WTC11 (cell line): ENCODE measurements around the gene NPAS3.

Experiments
- ELF4 ChIP-seq: sonication (generic); formaldehyde crosslinking; IDR thresholded peaks from 2 replicates; pipeline ENCODE4 v1.8.1; 2022; ENCODE audit warnings: low read depth, mild to moderate bottlenecking, moderate library complexity, missing genetic modification reagents
- FOXP1 ChIP-seq: sonication (generic); formaldehyde crosslinking; IDR thresholded peaks from 2 replicates; pipeline ENCODE4 v1.8.0; 2022; ENCODE audit warnings: missing genetic modification reagents, mild to moderate bottlenecking, moderate library complexity, borderline replicate concordance
- JAZF1 ChIP-seq: fragments of 250-450 bp; sonication (Bioruptor Pico); IDR thresholded peaks from 2 replicates; pipeline ENCODE4 v1.9.0; 2021; ENCODE audit warnings: moderate library complexity, mild to moderate bottlenecking, inconsistent platforms
- KAT7 ChIP-seq: sonication (generic); formaldehyde crosslinking; IDR thresholded peaks from 2 replicates; pipeline ENCODE4 v1.8.1; 2023; ENCODE audit warnings: missing genetic modification reagents, mild to moderate bottlenecking, borderline replicate concordance
- NR2C2 ChIP-seq: sonication (generic); formaldehyde crosslinking; IDR thresholded peaks from 2 replicates; pipeline ENCODE4 v1.8.0; 2022; ENCODE audit warnings: mild to moderate bottlenecking, missing genetic modification reagents
- RELA ChIP-seq: sonication (generic); formaldehyde crosslinking; IDR thresholded peaks from 2 replicates; pipeline ENCODE4 v1.8.1; 2022; ENCODE audit warnings: missing genetic modification reagents, mild to moderate bottlenecking, borderline replicate concordance
- TF ChIP-seq, protein P1 (sequence below): fragments of 200-600 bp; IDR thresholded peaks from 2 replicates; pipeline ENCODE4 v1.8.0; 2022; ENCODE audit warnings: antibody characterized with exemption
- TF ChIP-seq, protein P2 (sequence below): sonication (generic); formaldehyde crosslinking; IDR thresholded peaks from 2 replicates; pipeline ENCODE4 v1.8.1; 2023; ENCODE audit warnings: mild to moderate bottlenecking, moderate library complexity, missing genetic modification reagents
- TF ChIP-seq, protein P3 (sequence below): sonication (generic); formaldehyde crosslinking; IDR thresholded peaks from 2 replicates; pipeline ENCODE4 v1.8.0; 2022; ENCODE audit warnings: mild to moderate bottlenecking, missing genetic modification reagents
- TF ChIP-seq, protein P4 (sequence below): sonication (generic); formaldehyde crosslinking; IDR thresholded peaks from 2 replicates; pipeline ENCODE4 v1.8.0; 2022; ENCODE audit warnings: mild to moderate bottlenecking, missing genetic modification reagents

DNA sequence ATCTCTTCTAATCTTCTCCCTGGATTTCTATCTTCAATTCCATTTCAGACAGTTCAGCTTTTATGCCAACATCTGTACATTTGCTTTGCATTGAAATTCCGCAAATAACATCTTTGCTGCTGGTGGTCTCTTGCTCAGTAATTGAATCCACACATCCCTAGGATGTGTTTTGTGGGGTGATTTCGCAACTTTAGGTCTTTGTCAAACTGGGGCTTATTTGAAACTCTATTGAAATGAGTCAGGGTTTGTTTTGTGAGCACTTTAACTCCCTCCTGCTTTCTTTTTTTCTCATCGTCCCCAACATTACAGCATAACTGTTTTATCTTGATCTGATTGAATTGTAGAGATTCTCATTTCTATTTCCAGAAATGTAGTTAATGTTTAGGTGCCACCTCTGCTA is 404.3 kb downstream of the NPAS3 start:
- TF ChIP-seq, protein P1, sequence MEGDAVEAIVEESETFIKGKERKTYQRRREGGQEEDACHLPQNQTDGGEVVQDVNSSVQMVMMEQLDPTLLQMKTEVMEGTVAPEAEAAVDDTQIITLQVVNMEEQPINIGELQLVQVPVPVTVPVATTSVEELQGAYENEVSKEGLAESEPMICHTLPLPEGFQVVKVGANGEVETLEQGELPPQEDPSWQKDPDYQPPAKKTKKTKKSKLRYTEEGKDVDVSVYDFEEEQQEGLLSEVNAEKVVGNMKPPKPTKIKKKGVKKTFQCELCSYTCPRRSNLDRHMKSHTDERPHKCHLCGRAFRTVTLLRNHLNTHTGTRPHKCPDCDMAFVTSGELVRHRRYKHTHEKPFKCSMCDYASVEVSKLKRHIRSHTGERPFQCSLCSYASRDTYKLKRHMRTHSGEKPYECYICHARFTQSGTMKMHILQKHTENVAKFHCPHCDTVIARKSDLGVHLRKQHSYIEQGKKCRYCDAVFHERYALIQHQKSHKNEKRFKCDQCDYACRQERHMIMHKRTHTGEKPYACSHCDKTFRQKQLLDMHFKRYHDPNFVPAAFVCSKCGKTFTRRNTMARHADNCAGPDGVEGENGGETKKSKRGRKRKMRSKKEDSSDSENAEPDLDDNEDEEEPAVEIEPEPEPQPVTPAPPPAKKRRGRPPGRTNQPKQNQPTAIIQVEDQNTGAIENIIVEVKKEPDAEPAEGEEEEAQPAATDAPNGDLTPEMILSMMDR, result no peak
- TF ChIP-seq RELA (CRISPR knock-in tag), result no peak
- TF ChIP-seq KAT7 (CRISPR knock-in tag), result no peak
- TF ChIP-seq, protein P2, sequence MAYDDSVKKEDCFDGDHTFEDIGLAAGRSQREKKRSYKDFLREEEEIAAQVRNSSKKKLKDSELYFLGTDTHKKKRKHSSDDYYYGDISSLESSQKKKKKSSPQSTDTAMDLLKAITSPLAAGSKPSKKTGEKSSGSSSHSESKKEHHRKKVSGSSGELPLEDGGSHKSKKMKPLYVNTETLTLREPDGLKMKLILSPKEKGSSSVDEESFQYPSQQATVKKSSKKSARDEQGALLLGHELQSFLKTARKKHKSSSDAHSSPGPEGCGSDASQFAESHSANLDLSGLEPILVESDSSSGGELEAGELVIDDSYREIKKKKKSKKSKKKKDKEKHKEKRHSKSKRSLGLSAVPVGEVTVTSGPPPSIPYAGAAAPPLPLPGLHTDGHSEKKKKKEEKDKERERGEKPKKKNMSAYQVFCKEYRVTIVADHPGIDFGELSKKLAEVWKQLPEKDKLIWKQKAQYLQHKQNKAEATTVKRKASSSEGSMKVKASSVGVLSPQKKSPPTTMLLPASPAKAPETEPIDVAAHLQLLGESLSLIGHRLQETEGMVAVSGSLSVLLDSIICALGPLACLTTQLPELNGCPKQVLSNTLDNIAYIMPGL (CRISPR knock-in tag), result no peak
- no peak for TF ChIP-seq NR2C2 (CRISPR knock-in tag)
- TF ChIP-seq, protein P3, sequence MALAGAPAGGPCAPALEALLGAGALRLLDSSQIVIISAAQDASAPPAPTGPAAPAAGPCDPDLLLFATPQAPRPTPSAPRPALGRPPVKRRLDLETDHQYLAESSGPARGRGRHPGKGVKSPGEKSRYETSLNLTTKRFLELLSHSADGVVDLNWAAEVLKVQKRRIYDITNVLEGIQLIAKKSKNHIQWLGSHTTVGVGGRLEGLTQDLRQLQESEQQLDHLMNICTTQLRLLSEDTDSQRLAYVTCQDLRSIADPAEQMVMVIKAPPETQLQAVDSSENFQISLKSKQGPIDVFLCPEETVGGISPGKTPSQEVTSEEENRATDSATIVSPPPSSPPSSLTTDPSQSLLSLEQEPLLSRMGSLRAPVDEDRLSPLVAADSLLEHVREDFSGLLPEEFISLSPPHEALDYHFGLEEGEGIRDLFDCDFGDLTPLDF (CRISPR knock-in tag), result no peak
- TF ChIP-seq, protein P4, sequence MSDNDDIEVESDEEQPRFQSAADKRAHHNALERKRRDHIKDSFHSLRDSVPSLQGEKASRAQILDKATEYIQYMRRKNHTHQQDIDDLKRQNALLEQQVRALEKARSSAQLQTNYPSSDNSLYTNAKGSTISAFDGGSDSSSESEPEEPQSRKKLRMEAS (CRISPR knock-in tag), result no peak
- no peak for TF ChIP-seq JAZF1 (CRISPR knock-in tag)
- no peak for TF ChIP-seq FOXP1 (CRISPR knock-in tag)
- TF ChIP-seq ELF4 (CRISPR knock-in tag), result no peak
